Measurements from ENCODE around the gene HAVCR2. TPM values are rescaled to one million over a fixed set of nuclear protein-coding genes. Genes with fewer than 3 reads are reported as not detected.

The HAVCR2 gene
- 1.5 and 1.6 TPM in 2 replicates for total RNA-seq

DNA sequence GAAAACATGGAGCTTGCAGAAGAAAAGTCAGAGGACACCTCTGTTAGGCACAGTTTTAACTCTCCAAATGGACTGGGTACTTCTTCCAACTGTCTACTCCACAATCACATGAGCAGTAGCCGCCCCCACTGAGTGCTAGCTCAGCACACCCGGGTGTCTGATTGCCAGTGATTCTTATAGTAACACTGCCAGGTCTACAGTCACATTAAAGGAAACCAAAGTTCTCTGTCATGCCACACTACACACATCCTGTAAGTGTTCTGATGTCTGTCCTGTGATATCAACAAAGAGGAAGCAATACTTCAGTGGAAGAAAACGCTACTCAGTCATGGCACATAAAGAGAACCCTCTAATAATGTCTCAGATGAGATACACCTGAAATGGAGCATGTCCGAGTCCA lies at the start of gene HAVCR2:
HAVCR2 (minus strand) TSS at position 69 of the 400 bp plus-strand sequence; CDS start at position 8, 61 bp downstream.
- TF ChIP-seq, protein P1, sequence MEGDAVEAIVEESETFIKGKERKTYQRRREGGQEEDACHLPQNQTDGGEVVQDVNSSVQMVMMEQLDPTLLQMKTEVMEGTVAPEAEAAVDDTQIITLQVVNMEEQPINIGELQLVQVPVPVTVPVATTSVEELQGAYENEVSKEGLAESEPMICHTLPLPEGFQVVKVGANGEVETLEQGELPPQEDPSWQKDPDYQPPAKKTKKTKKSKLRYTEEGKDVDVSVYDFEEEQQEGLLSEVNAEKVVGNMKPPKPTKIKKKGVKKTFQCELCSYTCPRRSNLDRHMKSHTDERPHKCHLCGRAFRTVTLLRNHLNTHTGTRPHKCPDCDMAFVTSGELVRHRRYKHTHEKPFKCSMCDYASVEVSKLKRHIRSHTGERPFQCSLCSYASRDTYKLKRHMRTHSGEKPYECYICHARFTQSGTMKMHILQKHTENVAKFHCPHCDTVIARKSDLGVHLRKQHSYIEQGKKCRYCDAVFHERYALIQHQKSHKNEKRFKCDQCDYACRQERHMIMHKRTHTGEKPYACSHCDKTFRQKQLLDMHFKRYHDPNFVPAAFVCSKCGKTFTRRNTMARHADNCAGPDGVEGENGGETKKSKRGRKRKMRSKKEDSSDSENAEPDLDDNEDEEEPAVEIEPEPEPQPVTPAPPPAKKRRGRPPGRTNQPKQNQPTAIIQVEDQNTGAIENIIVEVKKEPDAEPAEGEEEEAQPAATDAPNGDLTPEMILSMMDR (IDR thresholded peaks at IDR 0.05; ENCODE audit: insufficient read depth, low read length, poor library complexity, severe bottlenecking): no peak
- no peak for DNase-seq (ENCODE audit: low read depth)
- no peaks in the 10 kb centered on the region for H3K36me3 ChIP-seq (ENCODE audit: control insufficient read depth, insufficient read depth, low read length)
- no peaks in the 10 kb centered on the region for H3K27me3 ChIP-seq (ENCODE audit: control insufficient read depth, insufficient read depth, low read length)
- no peak within 1 kb of the TSS for H3K4me3 ChIP-seq (ENCODE audit: low read depth, low read length)

DNA sequence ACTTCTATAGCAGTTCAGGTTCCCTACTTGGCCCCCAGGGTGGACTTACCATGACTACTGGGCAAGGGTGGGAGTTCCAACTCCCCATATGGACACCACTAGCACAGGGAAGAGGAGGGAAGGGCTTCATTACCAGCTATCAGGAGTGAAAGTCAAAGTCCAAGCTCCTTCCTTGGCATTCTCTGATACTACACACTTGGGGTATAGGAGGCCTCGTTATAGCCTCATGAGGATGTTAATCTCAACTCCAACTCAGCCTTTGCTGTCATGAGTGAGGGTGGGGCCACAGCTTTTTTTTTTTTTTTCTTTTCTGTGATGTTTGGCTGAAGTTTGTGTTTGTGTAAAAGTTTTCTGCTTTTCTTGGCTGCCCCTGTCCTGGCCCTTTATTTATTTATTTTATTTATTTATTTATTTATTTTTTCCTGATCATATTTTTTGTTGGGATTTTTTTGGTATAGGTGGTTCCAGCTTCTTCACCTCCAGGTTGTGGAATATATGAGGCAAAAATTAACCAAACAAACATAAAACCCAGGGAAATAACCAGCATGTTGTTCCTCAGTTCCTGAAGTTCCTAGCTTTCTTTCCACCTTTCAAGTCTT lies 48.5 kb upstream of the HAVCR2 start:
- H3K27me3 ChIP-seq (ENCODE audit: control insufficient read depth, insufficient read depth, low read length): no peaks in the 10 kb centered on the region
- TF ChIP-seq, protein P1 (IDR thresholded peaks at IDR 0.05; ENCODE audit: insufficient read depth, low read length, poor library complexity, severe bottlenecking): no peak
- no peak for DNase-seq (ENCODE audit: low read depth)

DNA sequence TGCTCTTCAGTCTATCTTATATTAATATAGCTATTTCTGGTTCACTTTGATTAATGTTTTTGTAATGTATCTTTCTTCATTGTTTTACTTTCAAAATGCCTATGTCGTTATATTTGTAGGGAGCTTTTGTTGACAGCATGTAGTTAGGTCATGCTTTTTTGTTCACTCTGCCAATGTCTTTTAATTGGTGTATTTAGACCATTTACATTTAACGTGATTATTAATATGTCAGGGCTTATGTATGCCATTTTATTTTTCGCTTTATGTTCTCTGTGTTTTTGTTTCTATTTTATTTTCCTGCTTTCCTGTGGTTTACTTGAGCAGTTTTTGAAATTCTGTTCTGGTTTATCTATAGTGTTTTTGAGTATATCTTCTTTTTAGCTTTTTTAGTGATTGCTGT lies 46.5 kb upstream of the HAVCR2 start:
- DNase-seq (ENCODE audit: low read depth): no peak
- TF ChIP-seq, protein P1 (IDR thresholded peaks at IDR 0.05; ENCODE audit: insufficient read depth, low read length, poor library complexity, severe bottlenecking): no peak
- Histone ChIP-seq H3K27me3 (ENCODE audit: control insufficient read depth, insufficient read depth, low read length) (no peaks in the 10 kb centered on the region), H3K4me3 (ENCODE audit: low read depth, low read length) (no peak overlapping the region), H3K36me3 (ENCODE audit: control insufficient read depth, insufficient read depth, low read length) (no peaks in the 10 kb centered on the region)

More for the DNA sequence above, 48.5 kb upstream of the HAVCR2 start:
- Histone ChIP-seq H3K4me3 (ENCODE audit: low read depth, low read length) (no peak overlapping the region), H3K36me3 (ENCODE audit: control insufficient read depth, insufficient read depth, low read length) (no peaks in the 10 kb centered on the region)

DNA sequence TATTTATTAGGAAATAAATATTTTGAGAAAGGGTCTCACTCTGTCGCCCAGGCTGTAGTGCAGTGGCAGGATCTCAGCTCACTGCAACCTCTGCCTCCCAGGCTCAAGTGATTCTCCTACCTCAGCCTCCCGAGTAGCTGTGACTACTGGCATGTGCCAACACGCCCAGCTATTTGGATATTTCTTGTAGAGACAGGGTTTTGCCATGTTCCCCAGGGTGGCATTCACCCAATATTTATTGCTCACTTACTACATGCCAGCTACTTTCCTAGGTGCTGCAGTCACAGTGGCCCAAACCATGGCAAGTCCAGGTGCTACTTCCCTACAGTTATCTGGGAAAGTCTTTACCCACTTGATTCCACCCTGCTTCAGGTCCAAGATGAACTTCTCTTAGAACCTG lies 42.2 kb upstream of the HAVCR2 start:
- Histone ChIP-seq H3K4me3 (ENCODE audit: low read depth, low read length) (no peak overlapping the region), H3K27me3 (ENCODE audit: control insufficient read depth, insufficient read depth, low read length) (no peaks in the 10 kb centered on the region), H3K36me3 (ENCODE audit: control insufficient read depth, insufficient read depth, low read length) (no peaks in the 10 kb centered on the region)
- TF ChIP-seq, protein P1 (IDR thresholded peaks at IDR 0.05; ENCODE audit: insufficient read depth, low read length, poor library complexity, severe bottlenecking): no peak
- no peak for DNase-seq (ENCODE audit: low read depth)

DNA sequence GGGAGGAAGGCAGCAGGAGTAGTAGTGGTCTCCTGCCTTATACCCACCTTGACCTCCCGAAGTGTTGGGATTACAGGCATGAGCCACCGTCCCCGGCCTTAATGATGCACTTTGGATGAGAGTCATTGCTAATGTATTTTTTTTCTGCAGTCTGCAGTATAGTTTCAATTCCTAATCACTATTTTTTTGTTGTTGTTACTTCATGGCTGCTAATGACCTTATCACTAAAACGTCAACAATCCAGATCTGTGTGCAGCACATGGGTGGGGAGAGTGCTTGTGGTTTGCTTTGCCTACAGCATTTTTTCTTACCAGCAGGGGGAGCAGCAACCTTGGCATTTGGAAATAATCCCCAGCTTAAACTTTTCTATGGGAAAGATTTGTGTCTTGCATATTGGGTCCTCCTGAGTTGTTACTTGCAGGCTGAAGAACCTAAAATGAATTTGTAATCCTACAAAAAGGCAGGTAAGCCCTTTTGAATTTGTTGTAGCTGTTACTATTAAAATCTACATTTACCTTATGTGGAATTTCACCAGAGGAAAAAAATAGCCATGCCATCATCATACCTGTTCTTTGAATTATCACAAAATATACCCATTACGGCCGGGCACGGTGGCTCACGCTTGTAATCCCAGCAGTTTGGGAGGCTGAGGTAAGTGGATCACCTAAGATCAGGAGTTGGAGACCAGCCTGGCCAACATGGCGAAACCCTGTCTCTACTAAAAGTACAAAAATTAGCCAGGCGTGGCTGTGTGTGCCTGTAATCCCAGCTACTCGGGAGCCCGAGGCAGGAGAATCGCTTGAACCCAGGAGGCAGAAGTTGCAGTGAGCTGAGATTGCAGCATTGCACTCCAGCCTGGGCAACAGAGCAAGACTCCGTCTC lies 40.1 kb upstream of the HAVCR2 start:
- no peaks in the 10 kb centered on the region for H3K36me3 ChIP-seq (ENCODE audit: control insufficient read depth, insufficient read depth, low read length)
- no peak for DNase-seq (ENCODE audit: low read depth)
- H3K27me3 ChIP-seq (ENCODE audit: control insufficient read depth, insufficient read depth, low read length): no peaks in the 10 kb centered on the region
- no peak overlapping the region for H3K4me3 ChIP-seq (ENCODE audit: low read depth, low read length)
- TF ChIP-seq, protein P1 (IDR thresholded peaks at IDR 0.05; ENCODE audit: insufficient read depth, low read length, poor library complexity, severe bottlenecking): peak; percentile 90

All from kidney epithelial cell (primary cell).